Thyroid gland (tissue), 4 donors: ENCODE measurements around the gene SLC25A28. TPM values are rescaled to one million over a fixed set of nuclear protein-coding genes. Genes with fewer than 3 reads are reported as not detected.
"Not testable (repeated sequence)": the region's sequence is repeated elsewhere in the genome, so short reads cannot be mapped to it uniquely, and the experiment has no call there.

Experiments
- DNase-seq, 2 donors: peaks; one replicate each; pipeline ENCODE4 v3.0.0-alpha.2; 2019
- H3K27ac ChIP-seq, 3 donors: fragments of 200-600 bp; sonication (generic); 1 replicate in 2 of 3; 2 replicates in 1 of 3; pipeline ENCODE4 v1.5.1; 2016 to 2019; ENCODE audit warnings: mild to moderate bottlenecking in 1 of 3, moderate library complexity in 1 of 3
- H3K27me3 ChIP-seq: fragments of 200-600 bp; sonication (generic); one replicate; pipeline ENCODE4 v1.5.1; 2019
- H3K36me3 ChIP-seq, 2 donors: fragments of 200-600 bp; sonication (generic); one replicate each; pipeline ENCODE4 v1.5.1; 2016 to 2019
- H3K4me1 ChIP-seq, 2 donors: fragments of 200-600 bp; sonication (generic); one replicate each; pipeline ENCODE4 v1.5.1; 2017 to 2019
- H3K4me3 ChIP-seq, 3 donors: fragments of 200-600 bp; sonication (generic); replicated peaks in 1 of 3; 1 replicate in 2 of 3; 2 replicates in 1 of 3; pipeline ENCODE4 v1.5.1; 2016; ENCODE audit warnings: mild to moderate bottlenecking in 1 of 3
- H3K9me3 ChIP-seq: fragments of 200-600 bp; sonication (generic); one replicate; pipeline ENCODE4 v1.5.1; 2017
- CTCF ChIP-seq, 6 experiments: fragments of 200-600 bp in 3 of 6; fragments of 450-650 bp in 3 of 6; sonication (generic) in 3 of 6; IDR thresholded peaks; one replicate each; pipeline ENCODE4 v1.5.1; 2016 to 2019; ENCODE audit warnings: antibody characterized with exemption in 6 of 6, mild to moderate bottlenecking in 2 of 6, inconsistent platforms in 1 of 6, moderate library complexity in 1 of 6
- POLR2A ChIP-seq, 2 donors: fragments of 450-650 bp; IDR thresholded peaks; one replicate each; pipeline ENCODE4 v1.6.1; 2017; ENCODE audit warnings: antibody characterized with exemption in 2 of 2, mild to moderate bottlenecking in 2 of 2, moderate library complexity in 1 of 2
- WGBS, 2 donors: methylation state at CpG; one replicate each; pipeline ENCODE4 v1.1.5; 2017; 5-methylcytosine and 5-hydroxymethylcytosine counted together
- intact Hi-C: fragments of 100-400 bp; cut with DNase I; formaldehyde crosslinking; loops from one replicate; pipeline ENCODE4 v1.15.1; 2023
- total RNA-seq, 4 donors: library from RNA; depleted of rRNA; stranded (reverse); fragments of >200 nt; gene quantifications; one replicate each; pipeline ENCODE4 v1.2.3, GENCODE V29; 2016

Gene SLC25A28
- total RNA-seq, 4 donors from 2014 or later, result 10.1 to 28.2 (median 19.2) TPM

GRCh38 chr10:99631496-99631895 lies 11.3 kb upstream of the SLC25A28 start:
- Histone ChIP-seq H3K9me3 (no peaks in the 10 kb centered on the region), H3K27ac (no peak overlapping the region), H3K4me1 (no peaks in the 10 kb centered on the region), H3K36me3 (no peaks in the 10 kb centered on the region), H3K27me3 (no peaks in the 10 kb centered on the region), H3K4me3 (no peak overlapping the region)
- 90% methylated on average over 3 of the region's 3 CpGs for whole genome bisulfite sequencing, 2 donors
- DNase-seq, result no peak
- TF ChIP-seq CTCF (IDR thresholded peaks at IDR 0.05) (no peak), POLR2A (IDR thresholded peaks at IDR 0.05) (no peak)
- intact Hi-C loops, result no loop called here

GRCh38 chr10:99630991-99631390 lies 10.8 kb upstream of the SLC25A28 start:
- H3K27ac ChIP-seq, result no peak overlapping the region
- TF ChIP-seq CTCF (IDR thresholded peaks at IDR 0.05), result no peak
- TF ChIP-seq POLR2A (IDR thresholded peaks at IDR 0.05), result no peak
- no peak overlapping the region for H3K4me3 ChIP-seq
- H3K27me3 ChIP-seq, result no peaks in the 10 kb centered on the region
- no peak for DNase-seq
- no peaks in the 10 kb centered on the region for H3K9me3 ChIP-seq
- no peaks in the 10 kb centered on the region for H3K36me3 ChIP-seq
- intact Hi-C loops, result no loop called here
- no peaks in the 10 kb centered on the region for H3K4me1 ChIP-seq

- H3K9me3 ChIP-seq, result no peaks in the 10 kb centered on the region
- no peak overlapping the region for H3K4me3 ChIP-seq
- H3K4me1 ChIP-seq, result no peaks in the 10 kb centered on the region
- DNase-seq, result peak in 1 of 2 donors; percentile 3
- no peak overlapping the region for H3K27ac ChIP-seq
- intact Hi-C loops, result no loop called here
- TF ChIP-seq CTCF (IDR thresholded peaks at IDR 0.05), result peak in 2 of 6 experiments; percentile 20 to 23
- TF ChIP-seq POLR2A (IDR thresholded peaks at IDR 0.05), result no peak
- 31 to 39% methylated on average over 2 of the region's 2 CpGs for WGBS, 2 donors
- H3K36me3 ChIP-seq, result no peaks in the 10 kb centered on the region
- H3K27me3 ChIP-seq, result no peaks in the 10 kb centered on the region
Measured at GRCh38 chr10:99630433-99630832, 10.2 kb upstream of the SLC25A28 start.

GRCh38 chr10:99629625-99629978 lies 9.4 kb upstream of the SLC25A28 start:
- no peaks in the 10 kb centered on the region for H3K36me3 ChIP-seq
- H3K27ac ChIP-seq, result no peak overlapping the region
- H3K4me1 ChIP-seq, result no peaks in the 10 kb centered on the region
- no peaks in the 10 kb centered on the region for H3K27me3 ChIP-seq
- H3K9me3 ChIP-seq, result no peaks in the 10 kb centered on the region
- TF ChIP-seq CTCF (IDR thresholded peaks at IDR 0.05), result no peak
- TF ChIP-seq POLR2A (IDR thresholded peaks at IDR 0.05), result no peak
- intact Hi-C loops, result no loop called here
- H3K4me3 ChIP-seq, result no peak overlapping the region
- no peak for DNase-seq
- 57 to 62% methylated on average over 3 of the region's 3 CpGs for WGBS, 2 donors

- no peak overlapping the region for H3K4me3 ChIP-seq
- no peaks in the 10 kb centered on the region for H3K9me3 ChIP-seq
- H3K36me3 ChIP-seq, result no peaks in the 10 kb centered on the region
- intact Hi-C loops, result no loop called here
- TF ChIP-seq CTCF (IDR thresholded peaks at IDR 0.05), result no peak
- TF ChIP-seq POLR2A (IDR thresholded peaks at IDR 0.05), result no peak
- 71 to 89% methylated on average over 1 of the region's 1 CpG for WGBS, 2 donors
- no peak for DNase-seq
- H3K4me1 ChIP-seq, result no peaks in the 10 kb centered on the region
- H3K27ac ChIP-seq, result no peak overlapping the region
- no peaks in the 10 kb centered on the region for H3K27me3 ChIP-seq
Measured at GRCh38 chr10:99628923-99629624, 8.8 kb upstream of the SLC25A28 start.

GRCh38 chr10:99625124-99625523 lies 4.9 kb upstream of the SLC25A28 start:
- 62 to 63% methylated on average over 3 of the region's 3 CpGs for WGBS, 2 donors
- H3K4me1 ChIP-seq, DNase-seq, H3K9me3 ChIP-seq, H3K4me3 ChIP-seq, H3K27me3 ChIP-seq, intact Hi-C loops, H3K36me3 ChIP-seq, H3K27ac ChIP-seq: not testable (repeated sequence)
